IMR-90 (cell line): ENCODE measurements around the gene ZBTB26. TPM values are rescaled to one million over a fixed set of nuclear protein-coding genes. Genes with fewer than 3 reads are reported as not detected.

Source experiments
- ATAC-seq: fragments of 200-7000 bp; cut with Tn5 transposase; 2 replicates; pipeline ENCODE4 v1.9.1; 2020; ENCODE audit warnings: low read depth, mild to moderate bottlenecking, moderate library complexity
- BruUV-seq: library from RNA; stranded (reverse); fragments of 400-500 nt; replicated peaks from 2 replicates; lab custom pipeline; 2021; lab: Mats Ljungman, UMichigan
- CTCF ChIA-PET: fragments of 300-600 bp; formaldehyde crosslinking; extraction: SDS; loops from one replicate; lab custom pipeline; 2021; ENCODE audit warnings: antibody characterized with exemption; lab: Yijun Ruan, JAX
- POLR2A ChIA-PET: fragments of 300-600 bp; sonication (Branson Sonifier 250); formaldehyde crosslinking; loops from one replicate; lab custom pipeline; 2022; ENCODE audit warnings: antibody characterized with exemption; ENCODE audit not compliant: unreplicated experiment; lab: Charles Lee
- DNase-seq: peaks from one replicate; pipeline ENCODE4 v3.0.0; 2013
- H2AFZ ChIP-seq: replicated peaks from 2 replicates; pipeline ENCODE3; 2013; ENCODE audit warnings: low read length, mild to moderate bottlenecking; ENCODE audit not compliant: poor library complexity
- H2AK5ac ChIP-seq: 2 replicates; pipeline ENCODE4 v1.6.1; 2013; ENCODE audit warnings: low read depth, low read length, inconsistent platforms
- H2AK9ac ChIP-seq: replicated peaks from 2 replicates; pipeline ENCODE3; 2013; ENCODE audit warnings: mild to moderate bottlenecking, low read depth, low read length, moderate library complexity; ENCODE audit not compliant: poor library complexity
- H2BK120ac ChIP-seq: 2 replicates; pipeline ENCODE4 v1.6.1; 2013; ENCODE audit warnings: low read depth, low read length, inconsistent platforms
- H2BK15ac ChIP-seq: 3 replicates; pipeline ENCODE4 v1.6.1; 2013; ENCODE audit warnings: low read depth, low read length, inconsistent platforms
- H2BK20ac ChIP-seq: 2 replicates; pipeline ENCODE4 v1.6.1; 2013; ENCODE audit warnings: low read depth, mild to moderate bottlenecking, inconsistent platforms, low read length, moderate library complexity
- H2BK5ac ChIP-seq: 2 replicates; pipeline ENCODE4 v1.6.1; 2013; ENCODE audit warnings: mild to moderate bottlenecking, low read depth, low read length, inconsistent platforms; ENCODE audit not compliant: poor library complexity, severe bottlenecking
- H3K14ac ChIP-seq: replicated peaks from 2 replicates; pipeline ENCODE4 v1.6.1; 2013; ENCODE audit warnings: low read depth, low read length, inconsistent platforms
- H3K18ac ChIP-seq: 2 replicates; pipeline ENCODE4 v1.6.1; 2013; ENCODE audit warnings: low read depth, low read length, control low read depth
- H3K23ac ChIP-seq: 2 replicates; pipeline ENCODE4 v1.6.1; 2013; ENCODE audit warnings: low read depth, low read length, inconsistent platforms
- H3K27ac ChIP-seq: 2 replicates; pipeline ENCODE4 v1.5.1; 2013; ENCODE audit warnings: mild to moderate bottlenecking, control low read depth, low read length; ENCODE audit not compliant: insufficient read depth
- H3K27me3 ChIP-seq: 2 replicates; pipeline ENCODE4 v1.6.1; 2013; ENCODE audit warnings: low read length; ENCODE audit not compliant: control insufficient read depth, insufficient read depth
- H3K36me3 ChIP-seq: 2 replicates; pipeline ENCODE4 v1.6.1; 2013; ENCODE audit warnings: low read length, mixed read lengths; ENCODE audit not compliant: control insufficient read depth, insufficient read depth
- H3K4ac ChIP-seq: 2 replicates; pipeline ENCODE4 v1.6.1; 2013; ENCODE audit warnings: low read depth, low read length, inconsistent platforms
- H3K4me1 ChIP-seq: 2 replicates; pipeline ENCODE4 v1.6.1; 2013; ENCODE audit warnings: low read length, mixed read lengths; ENCODE audit not compliant: control insufficient read depth, insufficient read depth
- H3K4me2 ChIP-seq: 2 replicates; pipeline ENCODE4 v1.6.1; 2013; ENCODE audit warnings: low read depth, mild to moderate bottlenecking, control low read depth, low read length, moderate library complexity
- H3K4me3 ChIP-seq: 2 replicates; pipeline ENCODE4 v1.5.1; 2013; ENCODE audit warnings: low read depth, mild to moderate bottlenecking, control low read depth, low read length, moderate library complexity; ENCODE audit not compliant: insufficient read depth
- H3K56ac ChIP-seq: 2 replicates; pipeline ENCODE4 v1.6.1; 2013; ENCODE audit warnings: low read length, inconsistent platforms; ENCODE audit not compliant: insufficient read depth; ENCODE audit errors: extremely low read depth
- H3K79me1 ChIP-seq, 2 experiments: 2 replicates each; pipeline ENCODE4 v1.6.1; 2013; ENCODE audit warnings: low read length in 2 of 2, inconsistent platforms in 1 of 2, low read depth in 1 of 2
- H3K9ac ChIP-seq: 2 replicates; pipeline ENCODE4 v1.6.1; 2013; ENCODE audit warnings: low read depth, low read length, control low read depth
- H3K9me1 ChIP-seq: 2 replicates; pipeline ENCODE4 v1.6.1; 2013; ENCODE audit warnings: low read length, inconsistent platforms; ENCODE audit not compliant: insufficient read depth
- H3K9me3 ChIP-seq: 2 replicates; pipeline ENCODE4 v1.6.1; 2013; ENCODE audit warnings: low read length; ENCODE audit not compliant: control insufficient read depth, insufficient read depth
- H4K20me1 ChIP-seq: 2 replicates; pipeline ENCODE4 v1.6.1; 2013; ENCODE audit warnings: low read length, inconsistent platforms; ENCODE audit not compliant: insufficient read depth
- H4K5ac ChIP-seq: 2 replicates; pipeline ENCODE4 v1.6.1; 2013; ENCODE audit warnings: mild to moderate bottlenecking, low read depth, low read length, control low read depth
- H4K8ac ChIP-seq, 2 experiments: 2 replicates each; pipeline ENCODE4 v1.6.1; 2013; ENCODE audit warnings: low read depth in 2 of 2, low read length in 2 of 2, control low read depth in 1 of 2, inconsistent platforms in 1 of 2
- H4K91ac ChIP-seq: 2 replicates; pipeline ENCODE4 v1.6.1; 2013; ENCODE audit warnings: low read depth, low read length, inconsistent platforms; ENCODE audit not compliant: insufficient read depth
- MAZ ChIP-seq: IDR thresholded peaks from 2 replicates; pipeline ENCODE4 v1.6.1; 2012; ENCODE audit warnings: low read depth, mild to moderate bottlenecking, low read length, improper control_type of control experiment, moderate library complexity, borderline replicate concordance
- POLR2A ChIP-seq: IDR thresholded peaks from 2 replicates; pipeline ENCODE4 v1.6.1; 2012; ENCODE audit warnings: mild to moderate bottlenecking, low read depth, low read length
- RCOR1 ChIP-seq: IDR thresholded peaks from 2 replicates; pipeline ENCODE4 v1.6.1; 2012; ENCODE audit warnings: mild to moderate bottlenecking, low read length, improper control_type of control experiment; ENCODE audit not compliant: insufficient replicate concordance
- WGBS, 2 experiments: methylation state at CpG; one replicate each; pipeline versions ENCODE4 v1.1.5 to v1.1.7; 2013; ENCODE audit warnings: missing lambda C conversion rate in 2 of 2; ENCODE audit not compliant: insufficient read length in 1 of 2; ENCODE audit errors: extremely low coverage in 2 of 2; 5-methylcytosine and 5-hydroxymethylcytosine counted together
- dilution Hi-C: fragments of 300-500 bp; cut with HindIII; formaldehyde crosslinking; loops from one replicate; pipeline ENCODE4 v1.14.3; 2018; ENCODE audit warnings: low sequenced_read_pairs; ENCODE audit not compliant: unreplicated experiment
- in situ Hi-C: fragments of 300-500 bp; cut with MboI; formaldehyde crosslinking; loops from 3 replicates; pipeline ENCODE4 v1.14.3; 2019; ENCODE audit warnings: low sequenced_read_pairs, inconsistent platforms, mixed read lengths
- intact Hi-C: fragments of 100-400 bp; cut with micrococcal nuclease; formaldehyde crosslinking; loops from 2 replicates; pipeline ENCODE4 v1.10.0; 2022
- polyA plus RNA-seq, 3 experiments: library from polyadenylated mRNA; depleted of rRNA; stranded (reverse); fragments of >200 nt; gene quantifications; 2 replicates each; pipeline ENCODE4 v1.2.3, GENCODE V29; 2012; ENCODE audit warnings: low replicate concordance in 1 of 3
- total RNA-seq: library from RNA; depleted of rRNA; stranded (reverse); fragments of >200 nt; gene quantifications from 2 replicates; pipeline ENCODE4 v1.2.3, GENCODE V29; 2012

ZBTB26 gene
- total and polyA plus RNA-seq, 2 of the 4 experiments (the other 2 are of a cell fraction), result 3.1 to 6.1 TPM

- no TSS peak for BruUV-seq
- Histone ChIP-seq H3K27ac (peak within 1 kb of the TSS; percentile 92), H2BK5ac (peak within 1 kb of the TSS; percentile 85), H3K79me1 (peaks cover 29 to 38% of the 10 kb centered on the region in 2 experiments), H2AK5ac (peak within 1 kb of the TSS; percentile 84), H3K9ac (peak within 1 kb of the TSS; percentile 95), H3K4me2 (peak within 1 kb of the TSS; percentile 74), H3K36me3 (peaks cover 6% of the 10 kb centered on the region), H3K27me3 (no peaks in the 10 kb centered on the region), H3K4ac (peak within 1 kb of the TSS; percentile 95), H3K9me3 (no peaks in the 10 kb centered on the region), H3K18ac (peak within 1 kb of the TSS; percentile 73), H2BK15ac (no peak within 1 kb of the TSS; the same call in 2 of the 3 replicates), H3K56ac (peak within 1 kb of the TSS; percentile 95), H3K9me1 (peaks cover 3% of the 10 kb centered on the region; the same call in 1 of the 2 replicates), H3K14ac (peak within 1 kb of the TSS; percentile 95), H4K8ac (peak within 1 kb of the TSS; percentile 97 to 99), H2AK9ac (peak within 1 kb of the TSS; percentile 93), H4K5ac (peak within 1 kb of the TSS; percentile 99), H2BK20ac (no peak within 1 kb of the TSS), H3K23ac (peak within 1 kb of the TSS; percentile 84), H3K4me1 (no peaks in the 10 kb centered on the region; the same call in 1 of the 2 replicates), H4K91ac (peak within 1 kb of the TSS; percentile 94), H3K4me3 (peak within 1 kb of the TSS; percentile 87), H2AFZ (peak within 1 kb of the TSS; percentile 94), H2BK120ac (no peak within 1 kb of the TSS), H4K20me1 (no peaks in the 10 kb centered on the region)
- ATAC-seq, result peak; percentile 97
- peak; percentile 81 for DNase-seq
- no peak for TF ChIP-seq RCOR1
- TF ChIP-seq MAZ, result peak; percentile 45; the same call in 1 of the 2 replicates
- peak; percentile 69; the same call in 1 of the 2 replicates for TF ChIP-seq POLR2A
- POLR2A ChIA-PET, result interaction anchor here (0.6 to 0.7 kb wide), 3 partner anchors 19 to 392 kb away, joined by 3 to 8 read pairs (median 6); no protein-coding TSS in a partner anchor
- dilution Hi-C loops, result no loop called here
- intact Hi-C loops, result no loop called here
- CTCF ChIA-PET, result interaction anchor here (0.5 to 1.3 kb wide), 2 partner anchors 42 to 437 kb away, joined by 3 to 4 read pairs; no protein-coding TSS in a partner anchor
- WGBS, 2 experiments, result 1% methylated on average over 15 of the region's 35 CpGs; no CpG with 5 or more reads in 1 of the 2 experiments
- in situ Hi-C loops, result no loop called here
These were observed 18.2 kb downstream of the ZBTB26 start, which contains the start of gene ZBTB6 for GRCh38 chr9:122912964-122913673. ZBTB6 (minus strand) TSS chr9:122913323; CDS start chr9:122912072, 1,251 bp downstream.
